ENCODE results near the gene APRT.
"Not testable (repeated sequence)": the region's sequence is repeated elsewhere in the genome, so short reads cannot be mapped to it uniquely, and the experiment has no call there.

APRT gene

DNA sequence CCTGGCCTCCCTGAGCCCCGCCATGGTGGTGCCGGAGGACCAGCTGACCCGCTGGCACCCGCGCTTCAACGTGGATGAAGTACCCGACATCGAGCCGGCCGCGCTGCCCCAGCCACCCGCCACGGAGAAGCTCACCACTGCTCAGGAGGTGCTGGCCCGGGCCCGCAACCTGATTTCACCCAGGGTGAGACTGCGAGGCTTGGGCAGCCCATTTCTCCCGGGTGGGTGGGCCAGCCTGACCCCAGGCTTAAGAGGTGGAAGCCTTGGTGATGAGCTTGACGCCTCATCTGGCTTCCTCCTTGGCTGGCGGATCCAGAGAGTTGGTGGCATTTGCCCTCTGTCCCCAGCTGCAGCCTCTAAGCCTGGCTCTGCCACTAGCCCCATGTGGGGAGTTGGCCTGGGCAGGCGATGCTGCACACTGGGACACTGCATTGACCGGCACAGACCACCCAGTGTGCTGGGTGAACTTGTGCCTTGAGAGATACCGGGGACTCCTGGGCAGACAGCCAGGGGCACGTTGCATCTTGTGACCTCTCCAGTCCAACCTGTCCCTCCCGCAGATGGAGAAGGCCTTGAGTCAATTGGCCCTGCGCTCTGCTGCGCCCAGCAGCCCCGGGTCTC lies 5.1 kb downstream of the APRT start:
- no peak for DNase-seq

DNA sequence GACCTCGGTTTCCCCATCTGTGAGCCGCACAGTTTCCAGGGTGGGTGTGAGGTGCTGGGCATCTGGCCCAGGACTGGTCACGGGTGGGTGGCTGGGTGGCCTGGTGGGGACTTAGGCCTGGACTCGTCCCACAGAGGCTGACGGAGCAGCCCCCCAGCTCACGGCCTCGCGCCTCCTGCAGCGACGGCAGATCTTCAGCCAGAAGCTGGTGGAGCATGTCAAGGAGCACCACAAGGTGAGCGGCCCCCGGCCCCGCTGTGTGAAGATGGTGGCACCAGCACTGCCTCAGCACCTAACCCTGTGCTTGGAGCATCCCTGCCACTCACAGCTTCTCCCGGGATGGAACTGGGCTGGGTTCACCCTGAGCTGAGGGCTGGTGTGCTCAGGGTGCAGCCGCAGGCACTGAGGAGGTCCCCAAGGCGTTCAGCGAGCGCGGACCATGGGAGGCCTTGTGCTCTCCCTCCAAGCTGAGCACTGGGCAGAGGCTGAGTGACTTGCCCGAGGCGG lies 5.8 kb downstream of the APRT start:
- DNase-seq: no peak

DNA sequence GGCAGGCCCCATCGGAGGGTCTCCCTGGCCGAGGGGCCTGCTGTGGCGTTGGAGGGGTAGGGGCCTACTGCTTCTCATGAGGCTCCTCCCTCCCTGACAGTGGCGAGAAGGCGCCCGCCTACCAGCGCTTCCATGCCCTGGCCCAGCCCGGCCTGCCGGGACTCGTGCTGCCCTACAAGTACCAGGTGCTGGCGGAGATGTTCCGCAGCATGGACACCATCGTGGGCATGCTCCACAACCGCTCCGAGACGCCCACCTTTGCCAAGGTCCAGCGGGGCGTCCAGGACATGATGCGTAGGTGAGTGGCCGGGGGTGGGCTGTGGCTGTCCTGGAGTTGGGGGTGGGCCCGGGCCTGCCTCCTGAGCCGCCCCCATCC lies 6.4 kb downstream of the APRT start:
- no peak for DNase-seq

DNA sequence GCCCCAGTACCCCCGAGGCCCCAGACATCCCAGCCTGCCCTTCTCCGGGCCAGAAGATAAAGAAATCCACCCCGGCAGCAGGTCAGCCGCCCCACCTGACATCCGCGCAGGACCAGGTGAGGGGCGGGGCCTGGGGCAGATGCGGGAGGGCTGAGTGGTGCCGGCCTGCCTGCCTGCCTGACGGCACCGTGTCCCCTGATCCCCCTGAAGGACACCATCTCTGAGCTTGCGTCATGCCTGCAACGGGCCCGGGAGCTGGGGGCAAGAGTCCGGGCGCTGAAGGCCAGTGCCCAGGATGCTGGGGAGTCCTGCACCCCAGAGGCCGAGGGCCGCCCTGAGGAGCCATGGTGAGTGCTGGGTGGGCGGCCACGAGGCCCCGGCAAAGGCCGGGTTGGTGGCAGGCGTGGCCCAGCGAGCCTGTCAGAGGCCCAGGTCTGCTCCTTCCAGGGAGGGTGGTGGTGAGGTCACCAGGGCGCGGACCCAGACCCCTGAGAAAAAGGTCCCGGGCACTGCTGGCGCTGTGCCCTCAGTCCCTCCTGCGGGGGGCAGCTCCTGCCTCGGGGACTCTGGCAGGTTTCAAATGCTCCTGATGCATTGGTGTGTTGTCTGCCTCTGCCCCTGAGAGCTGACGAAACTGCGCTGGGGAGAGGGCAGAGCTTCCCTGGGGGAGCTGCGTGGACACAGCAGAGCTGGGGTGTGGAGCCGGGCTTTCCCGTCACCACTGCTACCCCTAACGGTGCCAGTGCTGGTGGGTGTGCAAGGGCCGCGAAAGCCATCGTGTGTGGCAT lies 7.0 kb downstream of the APRT start:
- peak; percentile 19 to 38 for DNase-seq

DNA sequence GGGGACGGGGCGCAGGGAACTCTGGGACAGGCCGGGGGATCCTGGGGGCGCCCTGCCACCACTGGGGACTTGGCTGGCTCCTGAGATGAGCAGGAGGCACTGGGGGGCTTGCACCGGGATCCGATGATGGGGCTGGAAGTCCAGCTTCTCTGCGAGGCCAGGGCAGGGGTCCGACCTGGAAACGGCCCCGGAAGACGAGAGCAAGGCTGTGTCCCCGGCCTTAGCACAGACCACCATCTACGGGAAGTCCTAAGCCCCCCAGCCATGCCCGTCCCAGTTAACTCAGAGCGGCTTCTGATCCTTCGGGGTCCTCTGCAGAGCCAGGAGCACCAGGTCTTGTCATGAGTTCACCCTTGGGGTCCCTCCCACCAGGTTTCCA lies 7.6 kb downstream of the APRT start:
- DNase-seq: no peak

DNA sequence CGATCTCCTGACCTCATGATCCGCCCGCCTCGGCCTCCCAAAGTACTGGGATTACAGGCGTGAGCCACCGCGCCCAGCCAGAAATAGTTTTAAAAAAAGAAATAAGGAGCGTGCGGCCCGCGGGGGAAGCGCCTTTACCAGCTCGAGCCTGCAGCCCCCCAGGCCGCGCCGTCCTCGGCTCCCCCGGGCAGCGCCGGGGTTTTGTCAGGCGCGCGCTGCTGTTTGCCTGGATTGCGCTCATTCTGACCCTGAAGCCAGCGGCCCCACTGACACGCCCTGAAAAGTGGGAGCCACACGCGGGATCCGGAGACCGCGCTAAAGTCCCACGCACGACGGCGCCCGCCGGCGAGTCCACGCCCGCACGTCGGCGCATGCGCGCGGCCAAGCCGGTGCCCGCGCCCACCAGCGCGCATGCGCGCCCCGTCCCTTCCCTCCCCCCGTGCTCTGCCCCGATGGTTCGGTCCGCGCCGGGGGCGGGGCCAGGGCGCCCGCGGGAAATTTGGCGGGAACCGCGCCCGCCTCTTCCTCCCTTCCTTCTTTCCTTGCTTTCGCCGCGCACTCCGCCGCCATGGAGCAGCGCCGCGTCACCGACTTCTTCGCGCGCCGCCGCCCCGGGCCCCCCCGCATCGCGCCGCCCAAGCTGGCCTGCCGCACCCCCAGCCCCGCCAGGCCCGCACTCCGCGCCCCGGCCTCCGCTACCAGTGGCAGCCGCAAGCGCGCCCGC lies 8.3 kb downstream of the APRT start, which contains the start of gene CDT1:
CDT1 (plus strand) TSS at position 526 of the 724 bp plus-strand sequence; CDS start at position 569, 43 bp downstream.
- DNase-seq: peak; percentile 56 to 75

DNA sequence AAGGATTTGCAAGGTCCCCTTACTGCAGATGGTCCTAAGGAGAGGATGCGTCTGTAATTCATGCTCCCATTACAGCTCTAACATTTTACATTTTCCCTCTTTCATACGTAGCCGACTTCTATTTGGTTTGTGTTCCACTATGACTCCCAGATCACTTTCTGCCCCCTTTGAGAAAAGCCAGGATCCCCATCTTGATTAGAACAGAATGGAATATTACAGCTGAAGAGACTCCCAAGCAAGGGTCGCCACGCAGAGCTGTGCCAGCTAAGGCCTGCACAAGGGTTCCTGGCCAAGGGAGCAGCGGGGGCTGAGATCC lies 11.5 kb downstream of the APRT start:
- DNase-seq: no peak

DNA sequence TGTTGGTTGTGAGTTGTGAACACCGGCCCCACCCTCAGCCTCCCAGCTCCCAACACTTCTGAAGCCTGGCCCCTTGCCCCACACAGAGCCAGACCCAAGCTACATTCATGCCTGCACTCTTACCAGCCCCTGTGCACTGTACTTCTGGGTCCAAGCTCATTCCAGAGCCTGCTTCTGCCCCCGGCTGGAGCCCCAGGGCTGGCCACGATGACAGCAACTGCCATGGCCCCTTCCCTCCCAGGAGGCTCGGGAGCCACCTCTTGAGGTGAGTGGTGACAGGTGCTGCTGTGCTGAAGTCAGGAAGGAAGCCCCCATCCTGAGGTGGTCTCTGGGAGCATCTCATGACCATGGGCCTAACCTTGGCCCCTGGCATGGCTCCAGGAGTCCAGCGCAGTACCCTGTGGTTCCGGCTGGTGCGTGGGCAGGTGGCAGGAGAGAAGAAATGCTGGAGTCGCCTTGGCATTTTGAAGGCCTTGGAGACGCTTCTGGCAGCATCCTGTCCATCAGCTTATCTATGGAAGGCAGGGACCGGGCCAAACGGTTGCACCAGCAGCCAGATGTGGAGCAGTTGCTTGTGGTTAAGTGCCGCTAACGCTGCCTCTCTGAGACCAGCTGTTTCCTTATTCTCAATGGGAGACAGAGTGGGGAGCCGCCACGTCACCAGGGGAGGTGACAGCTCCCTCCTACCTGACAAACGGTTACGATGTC lies 12.0 kb downstream of the APRT start:
- DNase-seq: no peak

DNA sequence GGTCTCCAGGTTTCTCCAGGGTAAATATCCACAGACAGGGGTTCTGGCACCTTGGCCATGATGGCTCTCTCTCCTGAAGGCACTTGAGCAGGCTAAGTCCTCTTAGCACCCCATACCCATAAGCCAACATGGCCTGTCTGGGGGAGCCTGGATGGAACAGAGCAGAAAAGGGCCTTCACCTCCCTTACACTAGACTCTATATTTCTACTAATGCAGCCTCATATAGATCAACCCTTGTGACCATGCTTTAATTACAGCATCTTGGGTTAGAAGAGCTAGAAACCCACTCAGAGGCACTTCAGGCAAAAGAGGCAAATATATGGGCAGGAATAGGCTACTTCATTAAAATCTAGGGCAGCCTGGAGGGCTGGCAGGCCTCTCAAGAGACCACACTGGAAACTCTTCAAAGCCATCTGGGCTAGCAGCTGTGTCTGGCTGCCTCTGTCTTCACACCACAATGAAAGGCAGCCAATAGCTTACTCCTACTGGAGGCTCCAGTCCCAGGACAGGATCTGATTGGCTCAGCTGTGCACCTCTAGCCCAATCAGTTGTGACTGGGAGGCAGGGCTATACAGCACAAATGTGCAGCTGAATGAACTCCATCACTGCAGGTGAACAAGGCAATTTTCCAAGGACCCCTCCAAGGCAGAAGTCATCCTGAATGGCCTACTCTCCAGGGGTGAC lies 12.8 kb downstream of the APRT start:
- DNase-seq: peak; percentile 32 to 63

DNA sequence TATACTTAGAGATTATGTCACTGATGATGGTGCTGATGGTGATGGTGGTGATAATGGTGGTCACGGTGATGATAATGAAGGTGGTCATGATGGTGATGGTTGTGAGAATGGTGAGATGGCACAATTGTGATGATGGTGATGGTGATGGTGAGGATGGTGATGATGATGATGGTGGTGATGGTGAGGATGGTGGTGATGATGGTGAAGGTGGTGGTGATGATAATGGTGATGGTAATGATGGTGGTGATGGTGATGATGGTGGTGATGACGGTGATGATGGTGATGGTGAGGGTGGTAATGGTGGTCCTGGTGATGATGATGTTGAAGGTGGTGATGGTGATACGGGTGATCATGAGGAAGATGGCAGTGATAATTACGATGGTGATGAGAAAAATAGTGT lies 13.7 kb downstream of the APRT start:
- DNase-seq: no peak

DNA sequence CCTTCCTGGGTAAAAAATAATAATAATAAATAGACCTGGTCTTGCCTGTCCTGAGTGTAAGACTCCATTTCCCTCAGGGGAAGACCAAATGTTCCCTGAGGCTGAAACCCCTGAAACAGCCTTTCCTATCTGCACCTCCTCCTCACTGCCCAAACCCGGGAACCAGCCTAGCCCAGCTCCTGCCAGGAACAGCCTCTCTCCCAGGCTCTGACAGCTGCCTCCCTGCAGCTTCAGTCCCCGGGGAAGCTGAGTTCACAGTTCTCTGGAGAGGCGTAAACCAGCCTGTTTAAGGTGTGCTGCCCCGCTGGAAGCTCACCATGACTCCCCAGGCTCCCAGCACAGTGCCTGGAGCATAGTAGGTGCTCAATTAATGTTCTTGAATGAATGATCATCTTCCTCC lies 15.4 kb downstream of the APRT start:
- DNase-seq: no peak

DNA sequence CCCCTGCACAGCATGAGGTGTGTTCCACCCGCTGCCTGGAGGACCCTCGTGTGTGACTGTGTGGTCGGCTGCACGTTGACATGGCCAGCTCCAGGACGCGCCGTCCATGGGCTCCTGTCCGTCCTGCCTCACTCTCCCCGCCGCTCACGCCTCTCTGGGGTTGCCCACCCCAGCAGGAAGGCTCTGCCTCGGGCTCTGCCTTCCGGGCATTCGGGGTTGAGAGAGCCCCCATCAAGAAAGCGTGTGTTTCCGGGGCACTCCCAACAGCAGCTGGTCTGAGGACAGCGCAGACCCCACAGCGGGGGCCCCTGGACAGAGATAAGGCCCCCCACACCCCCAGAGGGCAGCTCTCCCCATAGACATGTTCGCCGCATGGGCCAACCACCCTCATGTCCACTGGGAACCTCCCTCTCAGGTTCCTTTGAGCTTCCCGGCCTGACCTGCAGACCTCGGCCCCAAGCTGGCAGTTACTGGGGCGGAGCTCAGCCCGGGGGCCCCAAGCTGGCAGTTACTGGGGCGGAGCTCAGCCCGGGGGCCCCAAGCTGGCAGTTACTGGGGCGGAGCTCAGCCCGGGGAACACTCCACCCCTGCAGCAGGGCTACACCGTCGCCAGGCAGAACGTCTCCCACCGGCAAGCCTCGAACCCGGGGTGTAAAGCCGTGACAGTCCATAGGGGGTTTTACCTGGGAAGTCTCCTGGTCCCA lies 18.3 kb downstream of the APRT start:
- DNase-seq: no peak

DNA sequence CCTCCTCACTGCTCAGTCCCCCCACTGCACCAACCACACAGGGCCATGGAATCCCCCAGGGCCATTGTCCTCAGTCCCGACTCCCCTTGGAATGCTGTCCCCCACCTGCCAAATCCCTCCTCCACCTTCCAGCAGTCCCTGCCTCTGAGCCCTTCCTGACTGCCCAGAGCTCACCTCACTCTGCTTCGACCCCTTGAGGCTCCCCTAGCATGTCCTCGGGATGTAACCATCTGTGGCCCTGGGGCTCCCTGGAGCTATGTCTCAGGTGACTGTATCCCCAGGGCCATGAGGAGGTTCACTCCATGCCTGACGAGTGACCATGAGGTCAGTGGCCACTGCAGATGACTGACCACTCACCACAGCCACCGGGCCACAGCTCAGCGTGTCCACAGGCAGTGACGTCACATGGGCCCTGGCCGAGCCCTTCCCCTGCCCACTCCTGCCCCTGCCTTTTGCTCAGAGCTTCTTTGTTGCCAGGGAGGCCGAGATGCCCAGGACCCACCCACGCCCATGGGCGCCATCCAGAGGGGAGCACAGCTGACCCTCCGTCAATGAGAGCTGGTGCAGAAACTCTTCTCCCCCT lies 19.0 kb downstream of the APRT start:
- no peak for DNase-seq

DNA sequence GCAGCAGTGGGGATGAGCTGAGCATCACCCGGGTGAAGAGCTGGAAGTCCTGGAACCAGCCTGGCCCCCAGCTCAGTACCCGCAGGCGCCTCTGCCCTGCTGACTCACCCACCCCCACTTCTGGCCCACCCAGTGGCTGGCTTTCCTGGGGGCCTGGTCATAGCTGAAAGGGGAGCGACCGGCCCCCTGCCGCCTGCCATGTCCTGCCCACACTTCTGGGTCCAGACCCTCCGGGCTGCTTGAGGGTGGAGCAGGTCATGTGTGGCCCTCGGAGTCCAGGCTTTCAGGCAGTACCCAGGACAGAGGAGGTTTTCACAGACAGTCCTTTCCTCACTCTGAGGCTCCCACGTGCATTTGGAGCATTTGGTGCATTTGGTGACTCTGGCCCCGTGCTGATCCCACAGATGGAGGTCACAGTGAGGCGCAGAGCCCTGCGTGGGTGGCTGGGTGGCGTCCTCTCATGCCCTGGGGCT lies 19.6 kb downstream of the APRT start:
- DNase-seq: no peak

DNA sequence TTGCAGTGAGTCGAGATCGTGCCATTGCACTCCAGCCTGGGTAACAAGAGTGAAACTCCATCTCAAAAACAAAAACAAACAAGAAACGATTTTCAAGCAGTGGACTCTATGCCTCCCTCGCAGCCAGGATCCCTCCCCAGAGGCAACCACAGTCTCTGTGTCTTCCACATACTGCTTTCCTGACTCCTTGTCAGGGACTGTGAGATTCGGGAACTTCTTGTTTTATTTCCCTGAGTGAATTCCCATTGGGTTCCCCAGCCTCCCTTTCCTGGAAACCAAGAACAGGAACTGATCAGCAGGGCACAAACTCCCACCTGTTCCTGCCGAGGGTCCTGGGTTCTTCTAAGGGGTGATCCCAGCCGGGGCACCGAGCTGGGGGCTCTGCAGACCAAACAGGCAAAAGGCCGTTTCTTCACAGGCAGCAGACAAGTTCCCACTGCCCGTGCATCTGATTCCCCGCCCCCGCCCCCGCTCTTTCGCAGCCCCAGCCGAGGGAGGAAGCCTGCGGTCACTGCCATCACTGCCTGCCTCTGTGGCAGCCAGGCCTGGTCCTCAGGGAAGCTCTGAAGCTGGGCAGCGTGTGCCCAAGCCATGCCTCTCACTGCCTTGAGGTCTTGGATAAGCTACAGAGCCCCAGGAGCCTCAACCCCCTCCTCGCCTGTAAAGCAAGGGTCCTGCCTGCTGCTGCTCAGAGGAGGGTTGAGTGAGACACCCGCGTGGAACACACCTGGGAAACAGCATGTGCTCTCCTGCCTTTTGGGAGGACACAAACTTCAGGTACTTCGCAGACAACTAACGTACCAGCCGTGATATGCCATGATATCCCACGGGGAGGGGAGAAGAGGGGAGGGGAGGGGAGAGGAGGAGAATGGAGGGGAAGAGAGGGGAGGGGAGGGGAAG lies 21.2 kb downstream of the APRT start:
- DNase-seq: peak in 1 of 2 experiments; percentile 37

DNA sequence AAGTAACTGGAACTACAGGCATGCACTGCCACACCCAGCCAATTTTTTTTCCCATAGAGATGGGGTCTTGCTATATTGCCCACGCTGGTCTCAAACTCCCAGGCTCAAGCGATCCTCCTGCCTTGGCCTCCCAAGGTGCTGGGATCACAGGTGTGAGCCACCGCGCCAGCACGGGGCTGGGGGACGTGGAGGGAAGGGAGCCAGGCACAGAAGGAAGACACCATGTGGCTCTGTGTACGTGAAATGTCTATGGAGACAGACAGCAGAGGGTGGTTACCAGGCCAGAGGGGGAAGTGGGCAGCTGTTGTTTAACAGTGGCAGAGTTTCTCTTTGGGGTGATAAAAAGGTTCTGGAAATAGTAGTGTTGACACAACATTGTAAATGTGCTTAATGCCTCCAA lies 22.1 kb downstream of the APRT start:
- DNase-seq: no peak

DNA sequence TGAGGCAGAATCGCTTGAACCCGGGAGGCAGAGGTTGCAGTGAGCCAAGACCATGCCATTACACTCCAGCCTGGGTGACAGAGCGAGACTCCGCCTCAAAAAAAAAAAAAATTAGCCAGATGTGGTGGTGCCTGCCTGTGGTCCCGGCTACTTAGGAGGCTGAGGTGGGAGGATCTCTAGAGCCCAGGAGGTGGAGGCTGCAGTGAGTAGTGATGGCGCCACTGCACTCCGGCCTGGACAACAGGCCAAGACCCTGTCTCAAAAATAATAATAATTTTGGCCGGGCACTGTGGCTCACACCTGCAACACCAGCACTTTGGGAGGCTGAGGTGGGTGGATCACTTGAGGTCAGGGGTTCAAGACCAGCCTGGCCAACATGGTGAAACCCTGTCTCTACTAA lies 23.0 kb downstream of the APRT start:
- DNase-seq: not testable (repeated sequence)

DNA sequence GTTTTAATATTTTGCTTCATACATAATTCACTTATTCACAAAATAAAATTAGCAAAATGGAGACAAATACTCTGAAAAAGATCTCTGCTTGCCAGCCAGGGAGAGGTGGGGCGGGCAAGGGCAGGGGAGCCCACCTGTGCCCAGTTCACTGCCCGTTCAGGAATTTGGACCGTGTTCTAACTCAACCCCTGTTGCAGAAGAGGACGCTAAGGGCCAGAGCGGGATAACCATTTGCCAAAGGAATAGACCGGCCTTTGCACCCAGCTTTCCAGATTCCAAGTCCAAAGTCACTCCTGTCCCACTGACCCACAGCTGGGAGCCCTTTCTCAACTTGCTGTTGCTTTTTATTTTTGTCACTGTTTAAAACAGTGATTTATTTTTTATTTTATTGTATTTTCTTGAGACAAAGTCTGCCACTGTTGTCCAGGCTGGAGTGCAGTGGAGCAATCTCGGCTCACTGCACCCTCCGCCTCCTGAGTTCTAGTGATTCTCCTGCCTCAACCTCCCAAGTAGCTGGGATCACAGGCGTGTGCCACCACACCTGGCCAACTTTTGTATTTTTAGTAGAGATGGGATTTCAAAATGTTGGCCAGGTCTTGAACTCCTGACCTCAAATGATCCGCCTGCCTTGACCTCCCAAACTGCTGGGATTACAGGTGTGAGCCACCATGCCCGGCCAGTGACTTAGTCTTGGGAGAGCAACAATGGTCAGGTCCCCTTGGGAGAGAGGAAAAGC lies 24.0 kb downstream of the APRT start:
- no peak for DNase-seq

DNA sequence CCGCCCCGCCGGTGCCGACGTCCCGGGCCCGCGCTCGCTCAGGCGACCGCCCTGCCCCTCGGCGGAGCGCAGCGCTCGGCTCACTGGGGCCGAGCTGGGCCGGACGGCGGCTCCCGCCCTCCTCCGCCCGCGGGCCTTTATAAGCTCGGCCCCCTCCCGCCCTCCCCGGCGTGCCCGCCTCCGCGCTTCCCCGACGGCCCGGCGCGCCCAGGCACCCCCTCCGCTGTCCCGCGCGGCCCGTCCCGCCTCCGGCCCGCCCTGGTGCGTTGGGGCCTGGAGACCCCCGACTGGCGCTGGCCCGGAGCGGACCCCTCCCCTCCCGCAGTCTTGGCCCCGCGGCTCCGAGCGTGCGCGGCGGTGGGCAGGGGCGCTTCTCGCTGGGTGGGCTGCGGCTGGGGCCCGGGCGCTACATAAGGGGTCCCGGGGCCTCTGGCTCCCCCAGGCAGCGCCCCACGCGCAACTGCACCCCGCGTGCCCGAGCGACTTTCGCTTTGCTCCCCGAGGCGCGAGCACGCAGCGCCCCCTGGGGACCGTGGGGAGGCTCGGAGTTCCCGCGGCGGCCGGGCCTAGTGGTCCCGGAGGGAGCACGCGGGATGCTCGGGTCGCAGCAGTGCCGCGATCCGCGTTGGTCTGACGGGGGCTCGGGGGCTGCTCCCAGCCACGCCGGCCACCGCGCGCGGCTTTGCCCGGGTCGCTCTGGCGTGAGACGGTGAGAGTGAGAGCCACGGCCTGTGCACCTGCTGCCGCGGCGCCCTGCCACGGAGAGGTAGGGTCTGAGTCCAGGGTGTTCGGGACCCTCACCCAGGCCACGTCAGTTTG lies 26.4 kb downstream of the APRT start, which contains the start of gene PIEZO1:
PIEZO1 (minus strand) TSS at position 115 of the 819 bp plus-strand sequence. CDS start 256 bp downstream, outside the sequence.
- DNase-seq: no peak

Measured in SHP77 (cell line).